CD4-positive, CD25-positive, alpha-beta regulatory T cell (primary cell): ENCODE results near the gene CDK5. TPM values are rescaled to one million over a fixed set of nuclear protein-coding genes. Genes with fewer than 3 reads are reported as not detected.

Experiments
- ATAC-seq, 2 donors: fragments of 150-1000 bp; cut with Tn5 transposase; one replicate each; pipeline ENCODE4 v1.10.0; 2021; ENCODE audit warnings: low read depth in 2 of 2, moderate number of reproducible peaks in 2 of 2, moderate library complexity in 1 of 2
- DNase-seq, 3 donors: peaks; one replicate each; pipeline versions ENCODE4 v3.0.0 to v3.0.0-alpha.2; 2012 to 2022; ENCODE audit warnings: mixed read lengths in 1 of 3
- H3K27ac ChIP-seq: one replicate; pipeline ENCODE4 v1.7.0; 2013; ENCODE audit warnings: mild to moderate bottlenecking, low read length; ENCODE audit not compliant: insufficient read depth, poor library complexity, severe bottlenecking
- H3K27me3 ChIP-seq: one replicate; pipeline ENCODE4 v1.7.0; 2013; ENCODE audit warnings: low read length; ENCODE audit not compliant: control insufficient read depth, insufficient read depth
- H3K36me3 ChIP-seq: one replicate; pipeline ENCODE4 v1.7.0; 2013; ENCODE audit warnings: mild to moderate bottlenecking, low read length, moderate library complexity; ENCODE audit not compliant: control insufficient read depth, insufficient read depth
- H3K4me1 ChIP-seq: 2 replicates; pipeline ENCODE4 v1.7.0; 2013; ENCODE audit warnings: mild to moderate bottlenecking, low read length; ENCODE audit not compliant: insufficient read depth, control insufficient read depth, poor library complexity, severe bottlenecking
- H3K4me3 ChIP-seq: one replicate; pipeline ENCODE4 v1.7.0; 2013; ENCODE audit warnings: low read depth, mild to moderate bottlenecking, low read length, moderate library complexity
- H3K9me3 ChIP-seq, 2 experiments: 1 replicate in 1 of 2; 2 replicates in 1 of 2; pipeline ENCODE4 v1.7.0; 2013; ENCODE audit warnings: low read length in 2 of 2, mild to moderate bottlenecking in 1 of 2, moderate library complexity in 1 of 2; ENCODE audit not compliant: control insufficient read depth in 2 of 2
- H3K27ac Mint-ChIP-seq, 3 donors: one replicate each; pipeline ENCODE4 v1.8.0; 2020 to 2022; ENCODE audit warnings: mild to moderate bottlenecking in 3 of 3, mixed read lengths in 3 of 3, moderate library complexity in 2 of 3
- H3K27me3 Mint-ChIP-seq: one replicate; pipeline ENCODE4 v1.8.0; 2022; ENCODE audit warnings: mild to moderate bottlenecking, mixed read lengths
- H3K36me3 Mint-ChIP-seq: one replicate; pipeline ENCODE4 v1.8.0; 2020; ENCODE audit warnings: mixed read lengths
- H3K4me1 Mint-ChIP-seq, 4 donors: one replicate each; pipeline ENCODE4 v1.8.0; 2020 to 2022; ENCODE audit warnings: mixed read lengths in 4 of 4, mild to moderate bottlenecking in 1 of 4
- H3K4me3 Mint-ChIP-seq, 4 donors: one replicate each; pipeline ENCODE4 v1.8.0; 2020 to 2022; ENCODE audit warnings: mild to moderate bottlenecking in 4 of 4, mixed read lengths in 4 of 4, moderate library complexity in 3 of 4
- H3K9me3 Mint-ChIP-seq, 7 donors: one replicate each; pipeline ENCODE4 v1.8.0; 2020 to 2022; ENCODE audit warnings: mixed read lengths in 7 of 7, mild to moderate bottlenecking in 3 of 7, moderate library complexity in 2 of 7
- polyA plus RNA-seq, 4 donors: library from polyadenylated mRNA; unstranded; fragments of 300-500 nt; fragmentation: Illumina TruSeq; gene quantifications; one replicate each; pipeline ENCODE4 v1.2.3, GENCODE V29; 2021
- total RNA-seq: library from RNA; stranded (reverse); gene quantifications from one replicate; pipeline ENCODE4 v1.2.3, GENCODE V29; 2022

Gene CDK5
- total and polyA plus RNA-seq, 5 donors from 2014 or later, result 7.6 to 20.7 (median 16.1) TPM

- H3K9me3 ChIP-seq, result no peaks in the 10 kb centered on the region
- no peak overlapping the region for H3K27ac ChIP-seq
- Mint-ChIP-seq H3K9me3 (no peaks in the 10 kb centered on the region), H3K4me3 (peak overlapping the region in 2 of 4 donors; percentile 43), H3K27ac (no peak overlapping the region), H3K27me3 (no peaks in the 10 kb centered on the region), H3K36me3 (peaks cover 11% of the 10 kb centered on the region), H3K4me1 (peaks cover 0 to 14% (median 3%) of the 10 kb centered on the region in 4 donors)
- no peak for ATAC-seq
- peaks cover 10% of the 10 kb centered on the region for H3K4me1 ChIP-seq
- peaks cover 36% of the 10 kb centered on the region for H3K36me3 ChIP-seq
- no peak for DNase-seq
- no peaks in the 10 kb centered on the region for H3K27me3 ChIP-seq
- no peak overlapping the region for H3K4me3 ChIP-seq
Measured at GRCh38 chr7:151065516-151065915, 7.8 kb upstream of the CDK5 start.

DNA sequence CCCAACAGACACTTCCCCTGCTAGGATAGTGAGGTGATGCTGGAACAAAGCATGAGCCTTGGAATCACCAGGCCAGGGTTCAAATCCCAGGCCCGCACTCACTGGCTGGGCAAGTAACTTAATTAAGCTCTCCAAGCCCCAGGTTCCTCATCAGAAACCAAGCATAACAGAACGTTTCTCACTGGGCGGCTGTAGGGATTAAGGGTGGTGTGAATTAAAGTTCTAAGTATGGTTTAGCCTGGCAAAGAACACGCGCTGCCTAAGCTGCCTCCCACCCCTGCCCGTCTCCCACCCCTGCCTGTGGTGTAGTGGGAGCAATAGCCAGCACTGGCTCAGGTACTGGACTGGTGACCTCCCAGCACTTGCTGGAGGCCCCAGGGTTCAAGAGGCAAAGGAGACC, 7.3 kb upstream of the CDK5 start:
- Mint-ChIP-seq H3K9me3 (no peaks in the 10 kb centered on the region), H3K4me3 (no peak overlapping the region), H3K27ac (no peak overlapping the region), H3K36me3 (peaks cover 11% of the 10 kb centered on the region), H3K27me3 (no peaks in the 10 kb centered on the region), H3K4me1 (peaks cover 0 to 20% (median 3%) of the 10 kb centered on the region in 4 donors)
- Histone ChIP-seq H3K36me3 (peaks cover 35% of the 10 kb centered on the region), H3K9me3 (no peaks in the 10 kb centered on the region), H3K27me3 (no peaks in the 10 kb centered on the region), H3K4me3 (no peak overlapping the region), H3K27ac (no peak overlapping the region), H3K4me1 (peaks cover 15% of the 10 kb centered on the region)
- DNase-seq (no peak), ATAC-seq (no peak)

- DNase-seq (no peak), ATAC-seq (no peak)
- no peak overlapping the region for H3K27ac ChIP-seq
- no peak overlapping the region for H3K4me3 ChIP-seq
- Mint-ChIP-seq H3K27ac (no peak overlapping the region), H3K9me3 (no peaks in the 10 kb centered on the region), H3K4me1 (peaks cover 0 to 20% (median 3%) of the 10 kb centered on the region in 4 donors), H3K27me3 (no peaks in the 10 kb centered on the region), H3K36me3 (peaks cover 11% of the 10 kb centered on the region), H3K4me3 (no peak overlapping the region)
- peaks cover 30% of the 10 kb centered on the region for H3K36me3 ChIP-seq
- H3K27me3 ChIP-seq, result no peaks in the 10 kb centered on the region
- peaks cover 19% of the 10 kb centered on the region for H3K4me1 ChIP-seq
- H3K9me3 ChIP-seq, result no peaks in the 10 kb centered on the region
Measured at GRCh38 chr7:151064454-151064853, 6.8 kb upstream of the CDK5 start.

- H3K4me1 ChIP-seq, result peaks cover 30% of the 10 kb centered on the region
- peaks cover 24% of the 10 kb centered on the region for H3K36me3 ChIP-seq
- H3K9me3 ChIP-seq, result no peaks in the 10 kb centered on the region
- DNase-seq (no peak), ATAC-seq (no peak)
- H3K9me3 Mint-ChIP-seq, result no peaks in the 10 kb centered on the region
- peak overlapping the region in 1 of 3 donors; percentile 76 for H3K27ac Mint-ChIP-seq
- H3K27me3 ChIP-seq, result no peaks in the 10 kb centered on the region
- peaks cover 7% of the 10 kb centered on the region for H3K36me3 Mint-ChIP-seq
- no peak overlapping the region for H3K27ac ChIP-seq
- H3K4me3 Mint-ChIP-seq, result peak overlapping the region in 1 of 4 donors; percentile 32
- no peak overlapping the region for H3K4me3 ChIP-seq
- peaks cover 0 to 29% (median 6%) of the 10 kb centered on the region in 4 donors for H3K4me1 Mint-ChIP-seq
- H3K27me3 Mint-ChIP-seq, result no peaks in the 10 kb centered on the region
Measured at GRCh38 chr7:151063212-151063561, 5.5 kb upstream of the CDK5 start.

DNA sequence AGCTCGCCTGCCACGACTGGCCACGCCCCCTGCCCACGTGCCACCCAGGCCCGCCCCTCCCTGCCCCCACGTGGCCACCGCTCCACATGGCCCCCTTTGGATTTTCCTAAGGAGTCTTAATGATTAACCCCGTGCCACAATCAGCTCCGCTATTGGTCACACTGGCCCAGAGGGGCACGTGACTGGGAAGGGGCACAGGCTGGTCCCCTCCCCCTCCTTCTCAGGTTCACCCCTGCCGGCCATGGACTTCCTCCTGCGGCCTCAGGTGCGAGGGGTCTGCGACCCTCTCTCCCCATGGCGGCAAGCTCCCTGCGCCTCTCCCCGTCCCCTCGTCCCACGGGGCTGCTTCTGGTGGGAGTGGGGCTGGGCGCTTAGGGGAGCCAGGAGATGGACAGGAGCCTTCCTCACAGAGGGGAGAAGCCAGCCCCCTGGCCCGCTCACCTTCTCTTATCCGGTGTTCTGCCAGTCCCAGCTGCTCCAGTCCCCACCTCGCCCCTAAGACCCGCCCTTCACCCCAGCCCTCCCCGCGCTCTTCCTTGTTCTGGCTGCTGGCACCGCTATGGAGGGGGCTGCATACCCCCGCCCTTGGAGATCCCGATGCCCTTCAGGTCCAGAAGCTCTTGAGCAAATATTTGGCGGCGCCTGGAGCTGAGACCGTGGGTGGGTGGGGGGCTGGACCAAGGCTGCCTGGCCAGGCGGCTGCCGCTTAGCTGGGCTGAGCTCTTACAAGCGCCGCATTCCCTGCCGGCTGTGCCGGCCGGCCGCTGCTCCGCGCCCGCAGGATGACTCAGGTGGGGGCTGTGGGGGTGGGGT, 4.9 kb upstream of the CDK5 start:
- ATAC-seq, result no peak
- peaks cover 19% of the 10 kb centered on the region for H3K36me3 ChIP-seq

GRCh38 chr7:151062111-151062398, 4.4 kb upstream of the CDK5 start:
- Histone ChIP-seq H3K4me3 (no peak overlapping the region), H3K36me3 (peaks cover 13% of the 10 kb centered on the region), H3K27ac (no peak overlapping the region), H3K9me3 (no peaks in the 10 kb centered on the region), H3K27me3 (no peaks in the 10 kb centered on the region), H3K4me1 (peaks cover 37% of the 10 kb centered on the region)
- no peak for ATAC-seq
- Mint-ChIP-seq H3K4me1 (peaks cover 0 to 38% (median 12%) of the 10 kb centered on the region in 4 donors), H3K27me3 (no peaks in the 10 kb centered on the region), H3K36me3 (peaks cover 7% of the 10 kb centered on the region), H3K9me3 (peaks cover 0 to under 1% (median 0%) of the 10 kb centered on the region in 7 donors), H3K27ac (peak overlapping the region in 1 of 3 donors; percentile 87), H3K4me3 (peak overlapping the region; percentile 26 to 89 (median 54))
- DNase-seq, result no peak

More for the DNA sequence above, 4.9 kb upstream of the CDK5 start:
- Mint-ChIP-seq H3K27ac (no peak overlapping the region), H3K9me3 (no peaks in the 10 kb centered on the region), H3K27me3 (no peaks in the 10 kb centered on the region), H3K4me1 (peaks cover 0 to 33% (median 9%) of the 10 kb centered on the region in 4 donors), H3K4me3 (no peak overlapping the region), H3K36me3 (peaks cover 7% of the 10 kb centered on the region)
- DNase-seq, result no peak
- Histone ChIP-seq H3K9me3 (no peaks in the 10 kb centered on the region), H3K4me1 (peaks cover 31% of the 10 kb centered on the region), H3K27me3 (no peaks in the 10 kb centered on the region), H3K27ac (no peak overlapping the region), H3K4me3 (no peak overlapping the region)

DNA sequence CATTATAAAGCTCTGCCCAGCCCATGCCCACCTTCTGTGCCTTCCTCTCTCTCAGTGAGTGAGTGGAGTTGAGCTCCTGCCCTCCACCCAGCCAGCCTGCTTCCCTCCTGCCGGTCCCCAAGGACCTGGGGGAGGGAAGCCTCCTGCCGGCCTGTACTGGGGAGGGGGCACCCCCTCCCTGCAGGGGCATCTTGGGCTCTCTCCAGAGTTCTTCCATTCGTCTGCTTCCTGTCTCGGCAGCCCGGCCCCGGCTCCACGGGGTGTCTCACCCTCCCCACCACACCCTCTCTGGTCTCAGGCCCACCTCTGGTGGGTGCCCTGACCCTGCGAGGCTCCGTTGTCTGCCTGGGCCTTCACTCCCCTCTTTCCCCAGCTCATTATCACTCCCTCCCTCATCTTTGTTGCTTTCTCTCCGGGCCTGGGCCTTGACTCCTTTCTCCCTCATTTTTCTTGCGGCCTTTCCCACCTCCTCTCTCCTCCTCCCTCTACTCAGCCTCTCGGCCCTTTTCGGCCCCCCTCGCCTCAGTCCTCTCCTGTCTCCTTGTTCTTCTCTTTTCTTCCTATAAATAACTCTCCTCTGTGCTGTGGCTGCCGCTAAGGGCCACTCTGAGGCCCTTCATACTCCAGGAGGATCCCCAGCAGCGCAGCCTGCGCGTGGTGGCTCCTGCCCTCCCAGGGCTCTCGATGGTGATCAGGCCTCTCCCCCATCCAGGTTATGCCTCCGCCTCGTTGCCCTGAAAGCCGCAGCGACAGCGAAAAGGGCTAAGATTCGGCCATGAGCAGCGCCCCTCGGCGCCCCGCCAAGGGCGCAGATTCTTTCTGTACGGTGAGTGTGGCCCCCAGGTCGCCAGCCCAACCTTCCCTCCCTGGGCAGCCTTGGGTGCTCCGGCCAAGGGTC, 3.8 kb upstream of the CDK5 start:
- no peaks in the 10 kb centered on the region for H3K27me3 ChIP-seq
- Mint-ChIP-seq H3K36me3 (peaks cover 7% of the 10 kb centered on the region), H3K4me3 (peak overlapping the region; percentile 87 to 97 (median 89)), H3K9me3 (peaks cover 0 to 1% (median 0%) of the 10 kb centered on the region in 7 donors), H3K27me3 (no peaks in the 10 kb centered on the region), H3K4me1 (peaks cover 0 to 44% (median 12%) of the 10 kb centered on the region in 4 donors), H3K27ac (peak overlapping the region; percentile 87 to 93 (median 93))
- H3K36me3 ChIP-seq, result peaks cover 9% of the 10 kb centered on the region
- peaks cover 41% of the 10 kb centered on the region for H3K4me1 ChIP-seq
- no peak overlapping the region for H3K27ac ChIP-seq
- H3K9me3 ChIP-seq, result no peaks in the 10 kb centered on the region
- H3K4me3 ChIP-seq, result no peak overlapping the region
- ATAC-seq, result no peak
- no peak for DNase-seq
